Fibroblast of skin of left quadriceps (primary cell): ENCODE results near the gene RIN1.
"Not testable (repeated sequence)": the region's sequence is repeated elsewhere in the genome, so short reads cannot be mapped to it uniquely, and the experiment has no call there.

ENCODE experiments used
- DNase-seq, 2 experiments: peaks; one replicate each; pipeline ENCODE4 v3.0.0-alpha.2; 2013; ENCODE audit warnings: low read depth in 2 of 2

The RIN1 gene, protein sequence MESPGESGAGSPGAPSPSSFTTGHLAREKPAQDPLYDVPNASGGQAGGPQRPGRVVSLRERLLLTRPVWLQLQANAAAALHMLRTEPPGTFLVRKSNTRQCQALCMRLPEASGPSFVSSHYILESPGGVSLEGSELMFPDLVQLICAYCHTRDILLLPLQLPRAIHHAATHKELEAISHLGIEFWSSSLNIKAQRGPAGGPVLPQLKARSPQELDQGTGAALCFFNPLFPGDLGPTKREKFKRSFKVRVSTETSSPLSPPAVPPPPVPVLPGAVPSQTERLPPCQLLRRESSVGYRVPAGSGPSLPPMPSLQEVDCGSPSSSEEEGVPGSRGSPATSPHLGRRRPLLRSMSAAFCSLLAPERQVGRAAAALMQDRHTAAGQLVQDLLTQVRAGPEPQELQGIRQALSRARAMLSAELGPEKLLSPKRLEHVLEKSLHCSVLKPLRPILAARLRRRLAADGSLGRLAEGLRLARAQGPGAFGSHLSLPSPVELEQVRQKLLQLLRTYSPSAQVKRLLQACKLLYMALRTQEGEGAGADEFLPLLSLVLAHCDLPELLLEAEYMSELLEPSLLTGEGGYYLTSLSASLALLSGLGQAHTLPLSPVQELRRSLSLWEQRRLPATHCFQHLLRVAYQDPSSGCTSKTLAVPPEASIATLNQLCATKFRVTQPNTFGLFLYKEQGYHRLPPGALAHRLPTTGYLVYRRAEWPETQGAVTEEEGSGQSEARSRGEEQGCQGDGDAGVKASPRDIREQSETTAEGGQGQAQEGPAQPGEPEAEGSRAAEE

DNA sequence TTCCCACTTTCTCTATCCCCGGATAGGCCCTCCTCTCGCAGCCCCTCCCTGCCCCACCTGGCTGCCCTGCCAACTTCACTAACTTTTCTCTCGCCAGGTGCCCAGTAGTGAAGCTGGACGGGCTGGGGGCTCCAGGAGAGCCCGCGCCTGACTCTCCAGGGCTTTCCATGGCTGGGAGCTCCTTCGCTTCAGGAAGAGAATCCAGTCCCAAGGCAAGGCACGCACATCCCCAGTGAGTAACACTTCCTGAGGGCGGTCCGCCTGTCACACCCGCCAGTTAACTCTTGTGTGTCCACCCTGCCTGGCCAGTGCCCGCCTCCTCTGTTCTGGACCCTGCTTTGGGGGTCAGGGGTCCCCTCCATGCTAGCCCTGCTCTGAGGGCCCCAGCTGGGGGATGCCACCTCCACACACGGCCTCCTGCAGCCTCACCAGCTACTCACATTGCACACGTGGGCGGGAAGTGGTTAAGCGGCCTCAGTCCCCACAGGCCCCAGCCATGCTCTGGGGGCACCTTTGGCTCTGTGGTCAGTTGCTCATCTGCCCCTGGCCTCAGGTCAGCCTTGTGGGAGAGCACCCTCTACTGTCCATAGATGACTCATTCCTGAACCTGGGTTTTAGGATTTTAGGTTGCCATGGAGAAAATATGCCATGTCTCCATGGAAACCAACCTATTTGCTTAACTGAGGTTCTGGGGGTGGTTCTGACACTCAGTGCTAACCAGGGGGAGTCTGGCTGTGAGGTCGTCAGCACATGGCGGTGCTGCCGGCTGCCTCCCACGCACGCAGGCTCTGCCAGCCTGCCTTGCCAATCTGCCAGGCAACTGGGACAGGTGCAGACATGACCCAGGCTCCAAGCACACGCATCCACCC is at the start of gene RIN1:
RIN1 (minus strand) TSS at position 201 of the 869 bp plus-strand sequence; CDS start at position 169, 32 bp downstream.
- DNase-seq, result no peak

DNA sequence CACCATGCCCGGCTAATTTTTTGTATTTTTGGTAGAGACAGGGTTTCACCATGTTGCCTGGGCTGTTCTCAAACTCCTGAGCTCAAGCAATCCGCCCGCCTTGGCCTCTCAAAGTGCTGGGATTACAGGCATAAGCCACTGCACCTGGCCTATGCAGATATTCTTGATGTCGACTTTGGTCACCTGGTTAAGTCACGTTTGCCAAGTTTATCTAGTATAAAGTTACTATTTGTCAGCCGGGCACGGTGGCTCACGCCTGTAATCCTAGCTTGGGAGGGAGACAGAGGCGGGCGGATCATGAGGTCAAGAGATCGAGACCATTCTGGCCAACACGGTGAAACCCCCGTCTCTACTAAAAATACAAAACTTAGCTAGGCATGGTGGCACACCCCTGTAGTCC is 48.1 kb upstream of the RIN1 start:
- not testable (repeated sequence) for DNase-seq

DNA sequence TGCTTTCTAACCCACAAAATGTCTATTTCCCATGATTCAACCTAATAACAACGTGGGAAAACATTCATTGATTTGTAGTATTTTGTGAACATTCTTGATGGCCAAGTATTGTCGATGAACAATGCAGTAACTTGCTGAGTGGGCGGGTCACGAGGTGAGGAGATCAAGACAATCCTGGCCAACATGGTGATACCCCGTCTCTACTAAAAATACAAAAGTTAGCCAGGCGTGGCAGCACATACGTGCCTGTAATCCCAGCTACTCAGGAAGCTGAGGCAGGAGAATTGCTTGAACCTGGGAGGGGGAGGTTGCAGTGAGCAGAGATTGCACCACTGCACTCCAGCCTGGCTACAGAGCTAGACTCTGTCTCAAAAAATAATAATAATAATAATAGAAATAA is 44.0 kb upstream of the RIN1 start:
- not testable (repeated sequence) for DNase-seq

DNA sequence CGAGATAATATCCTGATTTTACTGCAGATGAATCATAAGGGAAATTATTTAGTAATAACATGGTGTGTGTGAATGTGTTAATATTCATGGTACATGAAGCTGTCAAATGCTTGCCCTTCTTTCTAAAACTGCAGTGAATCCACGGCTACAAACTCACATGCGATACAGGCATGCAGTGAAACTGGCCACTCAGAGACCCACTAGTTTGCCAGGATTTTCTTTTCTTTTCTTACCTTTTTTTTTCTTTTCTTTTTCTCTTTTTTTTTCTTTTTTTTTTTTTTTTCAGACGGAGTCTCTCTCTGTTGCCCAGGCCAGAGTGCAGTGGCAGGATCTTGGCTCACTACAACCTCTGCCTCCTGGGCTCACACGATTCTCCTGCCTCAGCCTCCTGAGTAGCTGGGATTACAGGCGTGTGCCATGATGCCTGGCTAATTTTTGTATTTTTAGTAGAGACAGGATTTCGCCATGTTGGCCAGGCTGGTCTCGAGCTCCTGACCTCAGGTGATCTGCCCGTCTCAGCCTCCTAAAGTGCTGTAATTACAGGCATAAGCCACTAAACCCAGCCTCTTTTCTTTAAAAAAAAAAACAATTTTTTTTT is 37.6 kb upstream of the RIN1 start:
- not testable (repeated sequence) for DNase-seq

DNA sequence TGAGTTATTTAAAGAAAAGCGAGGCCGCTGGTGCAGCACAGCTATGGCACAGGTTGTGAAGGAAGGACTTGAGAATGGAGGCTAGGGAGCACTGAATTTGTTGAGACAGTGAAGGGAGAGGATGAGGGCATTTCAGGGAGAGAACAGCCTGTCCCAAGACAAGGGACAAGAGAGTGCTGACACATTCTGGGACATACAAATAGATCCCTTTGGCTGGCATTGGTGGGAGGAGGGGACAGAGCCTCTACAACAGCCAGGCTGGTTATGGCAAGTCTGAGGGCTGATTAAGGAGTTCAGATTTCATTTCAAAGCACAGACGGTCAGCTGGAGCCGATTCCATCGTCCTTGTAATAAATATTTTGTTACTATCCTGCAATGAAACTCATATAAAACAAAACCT is 37.0 kb upstream of the RIN1 start:
- no peak for DNase-seq

DNA sequence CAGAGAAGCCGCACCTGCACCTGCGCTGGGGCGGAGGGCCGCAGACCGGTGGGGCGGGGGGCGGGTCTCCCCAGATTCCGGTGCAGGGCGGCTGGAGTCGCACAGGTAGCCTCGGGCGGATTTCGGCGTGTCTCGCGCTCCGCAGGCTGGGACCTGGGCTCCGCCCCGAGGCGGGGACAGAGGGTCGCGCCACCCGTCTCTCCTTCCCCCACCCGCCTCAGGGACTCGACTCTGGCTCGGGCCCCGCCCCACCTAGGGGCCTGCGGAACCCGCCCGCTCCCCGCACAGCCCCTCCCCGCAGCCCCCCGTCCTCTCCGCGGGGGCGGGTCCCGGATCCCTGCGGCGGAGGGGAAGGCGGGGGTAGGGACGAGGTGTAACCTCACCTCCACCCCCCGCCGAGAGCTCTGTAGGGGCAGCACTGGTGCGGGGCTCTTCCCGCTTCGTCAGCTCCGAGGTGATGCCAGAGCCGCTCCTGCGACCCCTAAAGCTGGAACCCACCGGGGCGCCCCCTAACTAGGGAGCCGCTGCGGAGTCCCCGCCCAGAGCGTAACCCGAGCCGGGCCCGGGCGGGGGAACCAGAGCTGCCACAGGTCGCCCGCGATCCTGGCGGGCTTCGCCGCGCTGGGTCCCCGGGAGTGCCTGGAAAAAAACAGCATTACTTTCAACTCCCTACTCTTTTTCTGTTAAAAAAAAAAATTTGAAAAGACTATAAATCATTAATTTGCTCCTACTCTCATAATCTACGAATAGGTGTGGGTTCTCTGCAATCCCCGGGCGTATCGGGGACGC is 35.6 kb upstream of the RIN1 start, which contains the start of gene SLC29A2:
SLC29A2 (minus strand) TSS at position 134 of the 789 bp plus-strand sequence. CDS start 169 bp downstream, outside the sequence.
- no peak for DNase-seq

DNA sequence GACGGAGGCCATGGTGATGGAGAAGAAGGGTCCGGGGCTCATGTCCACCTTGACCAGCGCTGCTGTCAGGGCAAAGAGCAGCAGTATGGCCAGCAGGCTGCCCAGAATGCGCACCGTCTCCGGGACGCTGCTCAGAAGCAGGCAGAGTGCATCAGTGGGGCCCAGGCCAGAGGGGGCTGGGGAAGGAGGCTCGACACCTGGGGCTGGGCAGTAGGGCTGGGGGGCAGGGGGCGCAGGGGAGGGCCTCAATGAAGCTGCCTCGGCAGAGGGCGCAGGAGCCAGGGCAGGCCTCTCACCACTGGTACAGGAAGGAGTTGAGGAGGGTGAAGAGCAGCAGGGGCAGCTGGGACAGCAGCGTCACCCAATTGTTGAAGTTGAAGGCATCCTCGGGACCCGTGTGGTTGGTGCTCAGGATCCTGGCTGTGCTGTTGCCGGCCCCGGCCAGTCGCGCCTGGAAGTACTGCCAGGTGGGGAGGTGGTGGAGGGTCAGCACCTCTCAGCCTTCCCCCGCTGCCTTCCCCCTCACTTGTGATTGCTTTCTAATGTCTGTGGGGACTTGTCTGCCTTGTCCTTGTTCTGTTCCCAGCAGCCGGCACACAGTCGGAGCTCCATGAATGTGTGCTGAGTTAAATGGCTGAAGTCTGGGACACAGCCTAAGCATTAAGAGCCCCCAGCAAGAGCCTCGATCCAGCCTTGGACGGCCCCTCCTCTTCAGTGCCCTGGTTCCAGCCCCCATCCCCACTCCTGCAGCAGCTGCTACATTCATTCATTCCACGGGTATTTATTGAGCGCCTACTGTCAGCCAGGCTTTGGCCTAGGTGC is 33.0 kb upstream of the RIN1 start:
- DNase-seq, result no peak

DNA sequence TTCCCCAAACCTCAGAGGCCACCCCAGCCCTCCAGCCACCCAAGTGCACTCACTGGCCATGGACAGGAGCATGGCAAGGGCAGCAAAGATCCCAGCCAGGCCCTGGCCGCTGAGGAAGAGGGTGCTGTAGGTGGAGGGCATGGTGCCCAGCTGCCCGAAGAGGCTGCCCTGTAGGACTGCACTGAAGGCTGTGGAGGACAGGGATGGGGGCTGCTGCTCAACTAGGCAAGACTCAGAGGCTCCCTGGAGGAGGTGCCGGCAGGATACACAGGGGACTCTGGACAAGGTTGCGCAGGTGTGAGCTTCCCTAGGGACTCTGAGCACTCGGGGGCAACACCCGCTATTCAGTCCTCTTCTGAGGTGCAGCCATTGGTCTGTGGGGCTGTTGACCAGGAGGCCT is 32.2 kb upstream of the RIN1 start:
- DNase-seq, result no peak

DNA sequence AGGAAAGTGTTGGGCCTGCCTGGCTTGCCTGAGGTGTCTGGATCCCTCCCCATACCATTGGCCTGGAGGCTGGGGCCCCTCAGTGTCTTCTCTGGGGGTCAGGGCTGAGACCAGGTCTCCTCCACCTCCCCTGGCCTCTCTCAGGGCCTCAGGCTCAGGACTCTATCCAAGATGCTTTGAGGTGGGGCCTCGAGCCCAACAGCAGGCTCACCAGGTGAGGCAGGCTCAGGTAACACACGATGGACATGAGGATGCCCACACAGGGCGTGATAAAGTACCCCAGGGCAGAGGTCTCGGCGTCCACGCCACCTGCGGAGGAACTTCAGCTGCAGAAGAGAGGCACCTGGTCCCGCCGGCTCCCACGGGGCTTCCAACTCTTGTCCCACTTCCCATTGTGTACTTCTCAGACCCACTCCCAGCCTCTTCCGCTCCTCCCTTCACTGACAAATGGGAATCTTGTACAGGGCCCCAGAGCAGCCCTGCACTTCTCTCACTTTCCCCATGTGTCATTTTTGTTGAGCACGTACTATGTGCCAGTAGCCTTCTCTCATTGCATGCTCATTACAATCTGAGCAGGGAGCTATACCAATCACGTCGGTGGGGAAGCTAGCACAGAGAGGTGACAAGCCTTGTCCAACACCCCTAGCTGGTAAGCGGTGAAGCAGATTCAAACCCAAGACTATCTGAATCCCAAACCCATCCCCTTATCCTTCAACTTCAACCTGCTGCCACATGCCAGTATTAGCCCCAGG is 31.5 kb upstream of the RIN1 start:
- no peak for DNase-seq

DNA sequence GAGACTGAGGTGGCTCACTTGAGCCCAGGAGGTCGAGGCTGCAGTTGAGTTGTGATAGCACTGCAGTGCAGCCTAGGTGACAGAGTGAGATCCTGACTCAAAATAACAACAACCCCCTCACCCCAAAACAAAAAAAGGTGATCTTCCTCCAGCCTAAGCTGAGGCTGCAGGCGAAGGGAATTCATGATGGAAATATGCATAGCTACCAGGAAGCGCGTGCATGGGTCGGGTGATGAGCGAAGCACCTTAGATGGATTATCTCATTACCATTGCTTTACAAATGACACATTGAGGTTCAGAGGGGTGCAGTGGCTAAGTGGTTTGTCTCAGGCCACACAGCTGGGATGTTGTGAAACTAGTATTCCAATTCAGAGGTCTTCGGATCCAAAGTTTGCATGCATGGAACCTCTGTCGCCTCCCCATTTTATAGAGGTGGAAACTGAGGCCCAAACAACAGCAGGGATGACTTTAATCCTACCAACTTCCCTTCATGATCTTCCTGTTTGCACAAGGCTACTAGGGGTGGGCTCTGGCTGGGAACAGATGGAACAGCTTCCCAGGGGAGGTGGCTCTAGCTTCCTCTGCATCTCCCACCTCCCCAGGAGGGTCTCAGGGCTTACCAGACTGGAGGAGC is 30.7 kb upstream of the RIN1 start:
- DNase-seq, result no peak

DNA sequence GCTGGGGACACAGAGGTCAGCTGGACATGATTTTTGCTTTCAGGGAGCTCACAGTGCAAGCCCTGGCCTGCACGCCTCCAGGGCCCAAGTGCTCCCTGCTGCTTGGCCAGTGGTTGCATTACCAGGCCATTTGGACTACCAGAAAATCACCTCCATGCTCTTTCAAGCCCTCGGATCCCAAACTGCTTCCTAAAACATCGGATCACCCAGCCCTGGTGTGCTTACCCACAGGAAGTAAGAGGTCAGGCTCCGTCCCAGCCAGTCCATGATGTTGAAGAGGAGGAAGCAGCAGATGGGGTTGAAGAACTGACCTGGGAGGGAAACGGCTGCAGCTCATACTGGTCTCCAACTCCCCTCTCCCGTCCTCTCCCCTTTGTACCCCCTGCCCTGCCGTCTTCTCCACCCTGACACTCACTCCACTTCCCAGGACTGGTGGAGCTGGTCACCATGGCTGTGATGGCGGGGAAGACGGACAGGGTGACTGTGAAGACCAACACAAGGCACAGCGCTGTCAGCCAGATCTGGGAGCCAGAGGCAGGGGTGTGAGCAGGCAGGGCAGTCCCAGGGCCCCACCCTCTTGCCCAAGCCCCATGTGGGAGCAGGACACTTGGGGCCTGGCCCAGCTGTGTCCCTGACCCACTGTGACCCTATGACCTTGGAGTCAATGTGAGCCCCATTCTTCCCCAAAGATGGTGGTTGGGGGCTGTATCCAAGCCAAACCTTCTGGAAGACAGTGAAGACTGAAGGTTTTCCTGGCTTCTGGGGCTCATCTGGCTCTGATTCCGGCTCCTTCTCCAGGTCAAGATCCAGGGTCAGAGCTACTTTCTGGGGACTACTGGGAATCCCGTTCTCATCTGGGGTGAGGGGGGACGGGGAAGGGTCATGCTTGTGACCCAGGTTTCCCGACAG is 29.7 kb upstream of the RIN1 start:
- no peak for DNase-seq

DNA sequence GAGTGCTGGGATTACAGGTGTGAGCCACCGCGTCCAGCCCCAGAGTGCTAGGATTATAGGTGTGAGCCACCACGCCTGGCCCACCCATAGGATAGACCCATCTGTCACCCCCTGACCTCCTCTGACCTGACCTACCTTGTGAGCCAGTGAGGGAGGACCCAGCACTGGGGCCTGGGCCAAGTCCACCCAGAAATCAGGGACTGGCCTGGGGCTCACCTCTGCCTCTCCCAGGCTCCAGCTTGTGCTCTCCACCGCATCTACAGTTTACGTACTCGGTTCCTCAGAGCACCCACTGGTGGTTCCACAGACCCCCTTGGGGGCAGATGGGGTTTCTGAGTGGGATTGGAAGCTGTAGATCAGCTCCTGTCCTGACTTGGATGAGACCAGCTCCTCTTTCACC is 28.9 kb upstream of the RIN1 start:
- DNase-seq, result no peak

DNA sequence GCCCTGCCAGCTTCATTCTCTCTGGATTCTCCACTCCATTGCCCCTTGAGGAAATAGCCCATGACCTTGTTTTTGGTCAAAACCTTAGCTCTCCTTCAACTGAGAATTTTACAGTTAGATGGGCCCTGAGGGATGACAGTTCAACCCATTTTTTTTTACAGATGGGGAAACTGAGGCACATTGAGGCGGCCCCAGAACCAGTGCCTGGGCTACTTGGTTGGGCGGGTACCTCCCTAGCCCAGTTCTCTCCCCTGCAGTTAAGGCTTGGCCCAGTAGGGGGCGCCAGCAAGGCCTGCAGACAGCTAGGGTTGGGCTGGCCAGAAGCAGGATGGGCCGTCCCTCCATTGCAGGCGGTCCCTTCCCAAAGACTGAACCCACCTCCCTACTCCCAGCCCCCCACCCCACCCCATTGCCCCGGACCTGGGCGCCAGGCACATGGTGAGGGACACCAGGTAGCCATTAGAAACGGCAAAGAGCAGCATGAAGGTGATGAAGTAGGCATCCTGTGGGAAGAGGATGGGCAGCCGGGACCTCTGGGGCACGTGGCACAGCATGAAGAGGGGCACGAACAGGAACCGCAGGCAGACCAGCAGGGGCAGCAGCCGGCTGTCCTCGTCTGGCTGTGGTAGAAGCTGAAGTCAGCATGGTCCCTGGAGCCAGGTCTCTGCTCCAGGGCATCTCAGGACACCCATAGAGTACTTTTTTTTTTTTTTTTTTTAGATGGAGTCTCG is 27.7 kb upstream of the RIN1 start:
- no peak for DNase-seq

DNA sequence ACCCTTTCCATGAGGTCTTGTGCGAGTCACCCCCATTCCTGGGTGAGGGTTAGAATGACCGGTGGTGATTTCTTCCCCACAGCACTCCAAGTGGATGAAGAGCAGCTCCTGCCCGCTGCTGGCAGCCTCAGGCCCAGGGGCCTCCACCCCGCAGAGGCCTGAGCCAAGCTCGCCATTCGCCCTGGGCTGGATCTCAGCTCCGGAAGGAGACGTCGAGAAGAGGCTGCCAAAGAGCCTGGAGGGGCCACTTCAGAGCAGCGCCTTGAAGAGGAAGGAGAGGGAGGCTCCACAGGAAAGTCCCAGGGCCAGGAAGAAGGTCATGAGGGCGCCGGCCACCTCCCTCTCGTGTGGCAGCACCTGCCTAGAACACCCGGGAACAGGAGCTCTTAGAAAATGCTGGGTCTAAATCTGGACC is 27.0 kb upstream of the RIN1 start:
- DNase-seq, result no peak

DNA sequence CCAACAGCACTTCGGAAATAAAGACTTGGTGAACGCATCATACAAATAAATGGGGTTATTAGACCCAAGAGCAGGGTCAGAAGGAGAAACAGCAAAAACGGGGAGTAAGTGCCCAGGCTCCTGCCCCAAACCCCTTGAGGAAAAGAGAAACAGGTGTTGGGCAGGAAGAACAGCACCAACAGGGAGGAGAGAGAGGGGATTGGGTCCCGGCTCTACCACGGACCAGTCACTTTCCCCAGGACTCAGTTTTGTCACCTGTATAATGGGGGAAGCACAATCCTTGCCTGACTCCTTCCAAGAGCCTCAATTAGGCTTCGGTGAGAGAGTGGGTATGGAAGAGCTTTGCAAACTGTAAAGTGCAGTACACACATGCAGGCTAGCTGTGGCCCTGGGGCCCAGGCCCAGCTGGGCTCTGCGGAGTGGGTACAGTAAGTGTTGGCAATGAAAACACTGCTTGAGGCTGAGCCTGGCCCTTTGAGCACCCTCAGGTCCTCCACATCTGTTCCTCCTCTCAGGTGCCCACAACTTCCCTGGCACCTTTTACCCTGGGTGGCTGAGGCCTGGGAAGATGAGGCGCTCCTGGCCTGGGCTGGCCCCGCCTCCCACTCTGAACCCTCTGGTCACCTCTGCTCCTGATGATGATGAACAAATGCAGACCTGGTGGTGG is 26.4 kb upstream of the RIN1 start:
- no peak for DNase-seq

DNA sequence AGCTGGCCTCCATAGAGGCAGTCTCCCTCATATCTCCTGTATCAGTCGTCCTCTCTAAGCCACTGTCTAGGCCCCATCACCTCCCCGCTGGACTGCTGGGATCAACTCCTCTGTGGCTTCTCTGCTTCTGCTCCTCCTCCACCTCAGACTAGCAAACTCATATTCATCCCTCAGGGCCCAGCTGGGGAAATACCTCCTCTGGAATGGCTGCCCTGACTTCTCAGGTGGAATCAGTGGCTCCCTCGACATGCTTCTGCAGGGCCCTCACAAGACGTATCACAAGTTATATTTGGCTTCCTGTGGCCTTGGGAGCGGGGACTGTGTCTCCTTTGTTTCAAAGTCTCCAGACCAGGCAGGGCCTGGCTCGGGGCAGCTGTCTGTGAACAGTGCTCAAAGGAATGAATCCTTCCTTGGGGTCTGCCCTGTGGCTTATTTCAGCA is 25.3 kb upstream of the RIN1 start:
- DNase-seq, result no peak
